ENCODE measurements around the gene EIF6. TPM values are rescaled to one million over a fixed set of nuclear protein-coding genes. Genes with fewer than 3 reads are reported as not detected.

The EIF6 gene
- total and polyA plus RNA-seq, 2 donors (not counting 1 experiment from before 2014, with no cell fraction given): 117 to 156 TPM

DNA sequence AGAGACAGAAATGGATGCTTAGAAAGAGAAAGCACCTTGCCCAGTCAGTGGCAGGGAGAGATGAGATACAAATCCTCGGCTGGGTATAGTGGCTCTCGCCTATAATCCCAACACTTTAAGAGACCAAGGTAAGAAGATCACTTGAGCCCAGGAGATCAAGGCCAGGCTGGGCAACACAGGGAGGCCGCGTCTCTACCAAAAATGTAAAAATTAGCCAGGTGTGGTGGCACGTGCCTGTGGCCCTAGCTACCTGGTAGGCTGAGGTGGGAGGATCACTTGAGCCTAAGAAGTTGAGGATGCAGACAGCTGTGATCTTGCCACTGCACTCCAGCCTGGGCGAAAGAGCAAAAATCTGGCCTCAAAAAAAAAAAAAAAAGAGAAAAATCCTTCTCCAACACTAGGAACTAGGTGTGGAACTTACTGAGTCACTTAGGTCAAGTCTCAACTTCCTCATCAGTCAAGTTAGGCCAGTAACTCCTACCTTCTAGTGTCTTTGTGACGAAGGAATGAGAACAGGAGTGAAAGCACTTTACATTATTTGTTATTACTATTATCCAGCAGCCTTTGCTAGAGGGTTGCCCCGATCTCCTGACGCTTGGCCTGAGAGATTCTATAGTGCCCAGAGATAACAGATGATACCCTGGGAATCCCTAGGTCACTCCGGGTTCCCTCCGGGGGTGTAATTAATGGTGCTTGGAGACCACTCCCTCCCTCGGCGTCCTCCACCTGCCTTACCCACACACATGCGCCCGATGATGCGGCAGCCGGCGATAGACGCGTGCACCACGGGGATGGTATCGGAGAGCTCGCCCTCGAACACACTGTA, 918 bp downstream of the EIF6 start:
- peak overlapping the region; percentile 97 for H3K4me2 ChIP-seq (ENCODE audit: extremely low read depth, insufficient read depth, low read length)

GRCh38 chr20:35281506-35282101, 3.0 kb downstream of the EIF6 start:
- Histone ChIP-seq H3K4me1 (ENCODE audit: control insufficient read depth, extremely low read depth, insufficient read depth, low read length) (peaks cover 8% of the 10 kb centered on the region), H3K36me3 (ENCODE audit: control insufficient read depth, insufficient read depth, low read length) (peaks cover 25% of the 10 kb centered on the region), H3K27me3 (ENCODE audit: control insufficient read depth, insufficient read depth, low read length) (no peaks in the 10 kb centered on the region), H3K79me2 (ENCODE audit: control insufficient read depth, insufficient read depth, low read length) (peaks cover 46% of the 10 kb centered on the region), H3K4me2 (ENCODE audit: extremely low read depth, insufficient read depth, low read length) (no peak overlapping the region), H3K9ac (ENCODE audit: insufficient read depth, low read length) (no peak overlapping the region), H4K20me1 (ENCODE audit: control insufficient read depth, extremely low read depth, insufficient read depth, low read length) (no peaks in the 10 kb centered on the region), H3K9me3 (ENCODE audit: control insufficient read depth, insufficient read depth, low read depth, low read length) (no peaks in the 10 kb centered on the region), H3K4me3 (replicated peaks in 1 of 4; ENCODE audit: control extremely low read depth in 1 of 4, insufficient read depth in 1 of 4, low read depth in 3 of 4, low read length in 4 of 4) (no peak overlapping the region), H2AFZ (ENCODE audit: low read length) (no peak overlapping the region), H3K27ac (ENCODE audit: insufficient read depth, low read length) (no peak overlapping the region)
- TF ChIP-seq, protein P1, sequence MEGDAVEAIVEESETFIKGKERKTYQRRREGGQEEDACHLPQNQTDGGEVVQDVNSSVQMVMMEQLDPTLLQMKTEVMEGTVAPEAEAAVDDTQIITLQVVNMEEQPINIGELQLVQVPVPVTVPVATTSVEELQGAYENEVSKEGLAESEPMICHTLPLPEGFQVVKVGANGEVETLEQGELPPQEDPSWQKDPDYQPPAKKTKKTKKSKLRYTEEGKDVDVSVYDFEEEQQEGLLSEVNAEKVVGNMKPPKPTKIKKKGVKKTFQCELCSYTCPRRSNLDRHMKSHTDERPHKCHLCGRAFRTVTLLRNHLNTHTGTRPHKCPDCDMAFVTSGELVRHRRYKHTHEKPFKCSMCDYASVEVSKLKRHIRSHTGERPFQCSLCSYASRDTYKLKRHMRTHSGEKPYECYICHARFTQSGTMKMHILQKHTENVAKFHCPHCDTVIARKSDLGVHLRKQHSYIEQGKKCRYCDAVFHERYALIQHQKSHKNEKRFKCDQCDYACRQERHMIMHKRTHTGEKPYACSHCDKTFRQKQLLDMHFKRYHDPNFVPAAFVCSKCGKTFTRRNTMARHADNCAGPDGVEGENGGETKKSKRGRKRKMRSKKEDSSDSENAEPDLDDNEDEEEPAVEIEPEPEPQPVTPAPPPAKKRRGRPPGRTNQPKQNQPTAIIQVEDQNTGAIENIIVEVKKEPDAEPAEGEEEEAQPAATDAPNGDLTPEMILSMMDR (conservative IDR thresholded peaks at IDR 0.05 in 1 of 2, IDR thresholded peaks at IDR 0.05 in 1 of 2; ENCODE audit: low read depth in 1 of 2, low read length in 2 of 2): no peak
- no peak for TF ChIP-seq EZH2 (IDR thresholded peaks at IDR 0.05; ENCODE audit: low read length, missing control alignments)
- DNase-seq (ENCODE audit: low read depth in 2 of 2): no peak

More for the DNA sequence above, 918 bp downstream of the EIF6 start:
- Histone ChIP-seq H2AFZ (ENCODE audit: low read length) (no peak overlapping the region), H3K9ac (ENCODE audit: insufficient read depth, low read length) (peak overlapping the region; percentile 80), H3K36me3 (ENCODE audit: control insufficient read depth, insufficient read depth, low read length) (peaks cover 20% of the 10 kb centered on the region), H3K4me1 (ENCODE audit: control insufficient read depth, extremely low read depth, insufficient read depth, low read length) (peaks cover 7% of the 10 kb centered on the region), H4K20me1 (ENCODE audit: control insufficient read depth, extremely low read depth, insufficient read depth, low read length) (no peaks in the 10 kb centered on the region), H3K27me3 (ENCODE audit: control insufficient read depth, insufficient read depth, low read length) (no peaks in the 10 kb centered on the region), H3K9me3 (ENCODE audit: control insufficient read depth, insufficient read depth, low read depth, low read length) (no peaks in the 10 kb centered on the region), H3K79me2 (ENCODE audit: control insufficient read depth, insufficient read depth, low read length) (peaks cover 37% of the 10 kb centered on the region), H3K27ac (ENCODE audit: insufficient read depth, low read length) (peak overlapping the region; percentile 84), H3K4me3 (replicated peaks in 1 of 4; ENCODE audit: control extremely low read depth in 1 of 4, insufficient read depth in 1 of 4, low read depth in 3 of 4, low read length in 4 of 4) (peak overlapping the region; percentile 82 to 92 (median 90))
- no peak for TF ChIP-seq EZH2 (IDR thresholded peaks at IDR 0.05; ENCODE audit: low read length, missing control alignments)
- TF ChIP-seq, protein P1 (conservative IDR thresholded peaks at IDR 0.05 in 1 of 2, IDR thresholded peaks at IDR 0.05 in 1 of 2; ENCODE audit: low read depth in 1 of 2, low read length in 2 of 2): no peak
- no peak for DNase-seq (ENCODE audit: low read depth in 2 of 2)

DNA sequence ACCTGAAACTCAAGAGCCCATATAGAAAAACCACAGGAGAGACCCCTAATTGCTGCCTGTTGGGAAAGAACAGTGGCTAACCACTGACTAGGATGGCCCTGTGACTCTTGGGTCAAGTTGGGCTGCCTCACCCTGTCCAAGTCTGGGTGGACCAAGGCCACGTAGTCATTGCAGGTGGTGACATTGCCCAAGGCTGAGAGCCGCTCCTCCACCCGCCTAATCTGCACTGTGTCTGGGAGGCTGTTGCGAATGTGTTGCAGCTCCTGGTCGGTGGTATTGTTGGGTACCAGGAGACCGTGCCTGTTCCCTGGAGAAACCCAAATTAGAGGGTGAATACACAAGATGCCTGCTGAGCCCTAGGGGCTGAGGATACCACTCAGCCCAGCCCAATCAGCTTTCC, 4.0 kb downstream of the EIF6 start:
- Histone ChIP-seq H3K36me3 (ENCODE audit: control insufficient read depth, insufficient read depth, low read length) (peaks cover 28% of the 10 kb centered on the region), H3K9me3 (ENCODE audit: control insufficient read depth, insufficient read depth, low read depth, low read length) (no peaks in the 10 kb centered on the region), H3K9ac (ENCODE audit: insufficient read depth, low read length) (no peak overlapping the region), H3K4me1 (ENCODE audit: control insufficient read depth, extremely low read depth, insufficient read depth, low read length) (peaks cover 11% of the 10 kb centered on the region), H4K20me1 (ENCODE audit: control insufficient read depth, extremely low read depth, insufficient read depth, low read length) (no peaks in the 10 kb centered on the region), H2AFZ (ENCODE audit: low read length) (no peak overlapping the region), H3K27me3 (ENCODE audit: control insufficient read depth, insufficient read depth, low read length) (no peaks in the 10 kb centered on the region), H3K4me3 (replicated peaks in 1 of 4; ENCODE audit: control extremely low read depth in 1 of 4, insufficient read depth in 1 of 4, low read depth in 3 of 4, low read length in 4 of 4) (no peak overlapping the region), H3K27ac (ENCODE audit: insufficient read depth, low read length) (no peak overlapping the region), H3K79me2 (ENCODE audit: control insufficient read depth, insufficient read depth, low read length) (peaks cover 55% of the 10 kb centered on the region), H3K4me2 (ENCODE audit: extremely low read depth, insufficient read depth, low read length) (no peak overlapping the region)
- no peak for DNase-seq (ENCODE audit: low read depth in 2 of 2)
- TF ChIP-seq, protein P1 (conservative IDR thresholded peaks at IDR 0.05 in 1 of 2, IDR thresholded peaks at IDR 0.05 in 1 of 2; ENCODE audit: low read depth in 1 of 2, low read length in 2 of 2): no peak
- TF ChIP-seq EZH2 (IDR thresholded peaks at IDR 0.05; ENCODE audit: low read length, missing control alignments): no peak
